ENCODE measurements around the gene BMS1. TPM values are rescaled to one million over a fixed set of nuclear protein-coding genes. Genes with fewer than 3 reads are reported as not detected.
A peak's percentile ranks its signal among the peaks of the same experiment; 100 is the strongest.

Gene BMS1
- total and polyA plus RNA-seq, 8 donors: 4.1 to 9.3 (median 6.9) TPM

DNA sequence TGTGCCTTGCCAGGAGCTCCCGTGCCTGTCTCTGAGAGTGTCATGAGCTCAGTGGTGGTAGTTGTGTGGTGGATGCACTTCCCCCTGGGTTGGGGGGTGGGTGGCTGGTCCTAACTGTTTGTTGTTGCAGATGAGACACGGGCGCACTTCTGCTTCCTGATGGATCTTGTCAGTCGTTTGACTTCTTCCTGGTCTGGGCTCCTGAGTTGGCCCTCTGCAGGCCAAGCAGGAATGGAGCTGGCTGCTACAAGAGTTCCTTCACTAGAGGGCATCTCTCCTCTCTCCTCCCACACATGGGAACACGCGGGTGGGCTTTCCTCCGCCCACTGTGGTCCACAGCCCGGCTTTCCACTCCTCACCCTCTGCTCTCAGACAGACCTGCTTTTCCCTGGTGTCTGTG is 82.0 kb downstream of the BMS1 start:
- no peaks in the 10 kb centered on the region for H3K36me3 ChIP-seq
- FAIRE-seq (no peak), DNase-seq (no peak), ATAC-seq (no peak)
- WGBS, 2 donors: 14 to 23% methylated on average over 8 of the region's 8 CpGs
- intact Hi-C loops (cut with DNase I): no loop called here
- TF ChIP-seq, protein P1, sequence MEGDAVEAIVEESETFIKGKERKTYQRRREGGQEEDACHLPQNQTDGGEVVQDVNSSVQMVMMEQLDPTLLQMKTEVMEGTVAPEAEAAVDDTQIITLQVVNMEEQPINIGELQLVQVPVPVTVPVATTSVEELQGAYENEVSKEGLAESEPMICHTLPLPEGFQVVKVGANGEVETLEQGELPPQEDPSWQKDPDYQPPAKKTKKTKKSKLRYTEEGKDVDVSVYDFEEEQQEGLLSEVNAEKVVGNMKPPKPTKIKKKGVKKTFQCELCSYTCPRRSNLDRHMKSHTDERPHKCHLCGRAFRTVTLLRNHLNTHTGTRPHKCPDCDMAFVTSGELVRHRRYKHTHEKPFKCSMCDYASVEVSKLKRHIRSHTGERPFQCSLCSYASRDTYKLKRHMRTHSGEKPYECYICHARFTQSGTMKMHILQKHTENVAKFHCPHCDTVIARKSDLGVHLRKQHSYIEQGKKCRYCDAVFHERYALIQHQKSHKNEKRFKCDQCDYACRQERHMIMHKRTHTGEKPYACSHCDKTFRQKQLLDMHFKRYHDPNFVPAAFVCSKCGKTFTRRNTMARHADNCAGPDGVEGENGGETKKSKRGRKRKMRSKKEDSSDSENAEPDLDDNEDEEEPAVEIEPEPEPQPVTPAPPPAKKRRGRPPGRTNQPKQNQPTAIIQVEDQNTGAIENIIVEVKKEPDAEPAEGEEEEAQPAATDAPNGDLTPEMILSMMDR (IDR thresholded peaks at IDR 0.05): no peak
- peaks cover 0 to 5% (median 0%) of the 10 kb centered on the region in 3 donors for H3K4me1 ChIP-seq
- no peak overlapping the region for H3K27ac ChIP-seq
- H3K4me3 ChIP-seq: no peak overlapping the region
- peaks cover 0 to 19% (median 4%) of the 10 kb centered on the region in 4 donors for H3K27me3 ChIP-seq
- H3K9me3 ChIP-seq: no peaks in the 10 kb centered on the region

DNA sequence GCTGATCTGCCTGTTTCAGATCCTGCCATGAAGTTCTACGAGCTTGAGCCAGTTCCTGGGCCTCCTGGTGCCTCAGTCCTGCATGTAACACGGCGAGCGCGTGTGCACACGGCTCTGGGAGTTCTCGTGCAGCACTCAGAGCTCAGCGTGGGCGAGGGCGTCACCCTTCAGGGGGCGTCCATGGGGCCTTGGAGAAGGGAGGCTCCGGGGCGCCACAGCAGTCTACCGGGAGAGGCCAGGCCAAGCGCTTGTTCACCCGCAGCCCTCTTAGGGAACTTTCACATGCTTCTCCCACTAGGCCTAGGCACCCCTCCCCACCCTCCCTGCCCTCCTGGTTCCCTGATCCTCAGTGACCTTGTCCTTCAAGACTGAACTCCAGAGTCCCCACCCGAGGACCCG is 83.1 kb downstream of the BMS1 start:
- H3K4me3 ChIP-seq: no peak overlapping the region
- no peak for ATAC-seq
- no peak overlapping the region for H3K27ac ChIP-seq
- WGBS, 2 donors: 33 to 39% methylated on average over 18 of the region's 18 CpGs
- no peaks in the 10 kb centered on the region for H3K9me3 ChIP-seq
- TF ChIP-seq, protein P1 (IDR thresholded peaks at IDR 0.05): no peak
- H3K4me1 ChIP-seq: peaks cover 0 to 5% (median 0%) of the 10 kb centered on the region in 3 donors
- intact Hi-C loops (cut with DNase I): loop anchor here in 2 of 3 donors (2.0 to 5.0 kb wide), 2 partner anchors 239 to 242 kb away; no protein-coding TSS in a partner anchor
- DNase-seq: no peak
- peaks cover 0 to 19% (median 4%) of the 10 kb centered on the region in 4 donors for H3K27me3 ChIP-seq
- no peak for FAIRE-seq
- no peaks in the 10 kb centered on the region for H3K36me3 ChIP-seq

DNA sequence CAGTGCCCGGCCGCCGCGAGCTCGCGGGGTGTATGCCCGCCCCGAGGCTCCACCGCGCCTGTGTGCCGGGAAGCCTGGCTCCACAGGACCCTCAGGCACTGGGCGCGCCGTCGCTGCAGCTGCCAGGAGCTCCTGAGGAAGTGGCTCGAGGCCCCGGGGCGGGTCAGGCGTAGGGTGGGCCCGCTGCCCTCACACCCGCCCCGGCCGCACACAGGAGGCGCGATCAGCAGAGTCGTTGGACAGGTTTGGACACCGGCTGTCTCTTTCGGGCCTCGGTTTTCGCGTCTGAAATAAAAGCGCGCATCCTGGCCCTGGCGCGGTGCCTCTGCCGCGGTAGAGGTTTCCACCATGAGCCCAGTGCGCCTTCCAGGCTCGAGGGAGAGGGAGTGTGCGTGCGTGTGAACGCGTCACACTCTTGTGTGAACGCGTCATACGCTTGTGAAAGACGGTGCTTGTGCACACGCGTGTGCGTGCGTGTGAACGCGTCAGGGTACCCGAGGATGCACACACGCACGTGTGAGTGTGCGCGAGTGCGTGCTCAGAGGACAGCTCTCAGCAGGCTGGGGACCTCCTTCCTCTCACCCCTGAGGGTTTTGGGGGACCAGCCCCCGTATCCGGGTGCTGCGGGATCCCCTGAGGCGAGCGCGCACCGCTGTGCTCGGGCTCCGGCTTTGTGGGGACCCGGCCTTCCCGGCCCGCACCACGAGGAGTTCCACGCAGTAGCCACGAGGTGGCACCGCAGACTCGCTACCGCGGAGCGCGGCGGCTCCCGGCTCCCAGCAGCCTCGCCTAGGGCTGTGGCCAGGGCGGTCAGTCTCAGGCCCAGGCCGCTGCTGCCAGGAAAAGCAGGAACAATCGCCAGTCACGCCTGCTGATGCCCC is 83.8 kb downstream of the BMS1 start:
- peak overlapping the region in 1 of 4 donors; percentile 31 for H3K4me3 ChIP-seq
- 2% methylated on average over 84 to 87 of the region's 87 CpGs for WGBS, 2 donors
- TF ChIP-seq, protein P1 (IDR thresholded peaks at IDR 0.05): peak; percentile 59 to 83 (median 74)
- DNase-seq: peak; percentile 68 to 94 (median 84)
- H3K9me3 ChIP-seq: no peaks in the 10 kb centered on the region
- no peak for FAIRE-seq
- intact Hi-C loops (cut with DNase I): loop anchor here in 2 of 3 donors (2.0 to 5.0 kb wide), 2 partner anchors 238 to 241 kb away; no protein-coding TSS in a partner anchor
- H3K36me3 ChIP-seq: no peaks in the 10 kb centered on the region
- peak; percentile 100 for ATAC-seq
- peaks cover 0 to 19% (median 4%) of the 10 kb centered on the region in 4 donors for H3K27me3 ChIP-seq
- H3K4me1 ChIP-seq: peaks cover 0 to 5% (median 0%) of the 10 kb centered on the region in 3 donors
- H3K27ac ChIP-seq: no peak overlapping the region

DNA sequence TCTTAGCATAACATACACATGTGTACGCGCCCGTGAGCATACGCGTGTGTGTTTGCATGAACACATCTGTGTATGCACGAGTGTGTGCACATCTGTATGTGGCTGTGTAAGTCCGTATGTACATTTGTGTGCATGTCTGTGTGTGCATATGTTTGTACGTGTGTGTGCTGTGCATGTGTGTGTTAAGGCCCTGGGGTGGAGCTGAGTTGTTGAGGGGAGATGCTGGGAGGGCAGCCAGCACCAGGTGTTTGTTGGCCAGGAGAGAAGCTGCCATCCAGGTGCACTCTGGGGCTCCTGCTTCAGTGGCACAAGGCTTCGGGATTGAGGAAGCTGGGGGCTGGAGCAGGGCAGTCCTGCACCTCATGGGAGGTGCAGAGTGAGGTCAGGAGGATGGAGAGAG is 85.0 kb downstream of the BMS1 start:
- ATAC-seq: no peak
- WGBS, 2 donors: 90% methylated on average over 9 of the region's 9 CpGs
- Histone ChIP-seq H3K4me1 (peaks cover 0 to 5% (median 0%) of the 10 kb centered on the region in 3 donors), H3K36me3 (no peaks in the 10 kb centered on the region), H3K27me3 (peaks cover 0 to 13% (median 4%) of the 10 kb centered on the region in 4 donors), H3K9me3 (no peaks in the 10 kb centered on the region), H3K27ac (no peak overlapping the region), H3K4me3 (no peak overlapping the region)
- intact Hi-C loops (cut with DNase I): loop anchor here in 2 of 3 donors (2.0 to 5.0 kb wide), 2 partner anchors 237 to 240 kb away; no protein-coding TSS in a partner anchor
- FAIRE-seq: no peak
- TF ChIP-seq, protein P1 (IDR thresholded peaks at IDR 0.05): no peak
- DNase-seq: no peak

Measured in pancreas (tissue), 10 donors.